Ovary (tissue), 9 donors: ENCODE results near the gene TMCO4. TPM values are rescaled to one million over a fixed set of nuclear protein-coding genes. Genes with fewer than 3 reads are reported as not detected.

Source experiments
- DNase-seq, 5 donors: peaks; one replicate each; pipeline ENCODE4 v3.0.0-alpha.2; 2019 to 2020
- H3K27ac ChIP-seq, 2 donors: fragments of 200-600 bp; one replicate each; pipeline versions ENCODE4 v1.5.1 to v1.8.0; 2019 to 2022
- H3K27me3 ChIP-seq: fragments of 200-600 bp; one replicate; pipeline ENCODE4 v1.8.0; 2022
- H3K36me3 ChIP-seq: fragments of 200-600 bp; sonication (generic); one replicate; pipeline ENCODE4 v1.5.1; 2019
- H3K4me1 ChIP-seq: one replicate; pipeline ENCODE4 v1.8.1; 2013; ENCODE audit warnings: mild to moderate bottlenecking, moderate library complexity; ENCODE audit not compliant: insufficient read depth
- H3K4me3 ChIP-seq: fragments of 200-600 bp; sonication (generic); one replicate; pipeline ENCODE4 v1.5.1; 2017
- H3K9me3 ChIP-seq, 2 donors: fragments of 200-600 bp in 1 of 2; sonication (generic) in 1 of 2; one replicate each; pipeline versions ENCODE4 v1.5.1 to v1.8.1; 2013 to 2019; ENCODE audit warnings: mild to moderate bottlenecking in 1 of 2, moderate library complexity in 1 of 2
- EP300 ChIP-seq: sonication (generic); formaldehyde crosslinking; IDR thresholded peaks from one replicate; pipeline ENCODE4 v1.6.1; 2017; ENCODE audit warnings: antibody characterized with exemption
- POLR2A ChIP-seq: fragments of 450-650 bp; IDR thresholded peaks from one replicate; pipeline ENCODE4 v1.6.1; 2017; ENCODE audit warnings: antibody characterized with exemption, mild to moderate bottlenecking, moderate library complexity
- WGBS, 3 donors: extraction: QIAGEN DNeasy Blood & Tissue Kit in 1 of 3; methylation state at CpG; one replicate each; pipeline versions ENCODE4 v1.1.5 to v1.1.7; 2013 to 2017; 5-methylcytosine and 5-hydroxymethylcytosine counted together
- intact Hi-C, 4 donors: fragments of 100-400 bp; cut with DNase I; formaldehyde crosslinking; loops; one replicate each; pipeline versions ENCODE4 v1.11.0 to v1.15.1; 2022 to 2023
- polyA plus RNA-seq, 2 donors: library from polyadenylated mRNA; stranded (reverse); fragments of 200-250 nt in 1 of 2; fragments of 350-450 nt in 1 of 2; fragmentation: Illumina TruSeq in 1 of 2; extraction: RNeasy Lipid Tissue Mini Kit (QIAGEN cat#74804) in 1 of 2; gene quantifications; one replicate each; pipeline ENCODE4 v1.2.3, GENCODE V29; 2013 to 2014
- total RNA-seq, 7 donors: library from RNA; depleted of rRNA in 2 of 7; stranded (reverse); fragments of >200 nt in 2 of 7; fragmentation: NEBNext Ultra II Directional in 3 of 7; extraction: Animal tissue kit (Norgen Biotek cat#: 25700) in 3 of 7; gene quantifications; one replicate each; pipeline versions ENCODE4 v1.1.0 to v1.2.4, GENCODE V29; 2016 to 2023
- TF ChIP-seq, protein P1 (sequence below), 3 donors: fragments of 450-650 bp in 2 of 3; fragments of 200-600 bp in 1 of 3; IDR thresholded peaks; one replicate each; pipeline versions ENCODE4 v1.5.1 to v1.8.0; 2016 to 2022; ENCODE audit warnings: antibody characterized with exemption in 3 of 3, mild to moderate bottlenecking in 1 of 3
- donor health status: DM: no; HTN: no; CAD: no; lungs with moderate emphysema.
- donor health status: DM: no; HTN: no; CAD: no.
- donor health status: Bipolar disorder and iron deficiency.
- donor health status: DM: yes; HTN: yes; CAD: no.
- donor health status: DM: no; HTN: no; CAD: no.
- donor health status: DM: yes; HTN: yes; CAD: no.

TMCO4 gene
- total and polyA plus RNA-seq, 9 donors, result 14.2 to 26.0 (median 21.4) TPM

DNA sequence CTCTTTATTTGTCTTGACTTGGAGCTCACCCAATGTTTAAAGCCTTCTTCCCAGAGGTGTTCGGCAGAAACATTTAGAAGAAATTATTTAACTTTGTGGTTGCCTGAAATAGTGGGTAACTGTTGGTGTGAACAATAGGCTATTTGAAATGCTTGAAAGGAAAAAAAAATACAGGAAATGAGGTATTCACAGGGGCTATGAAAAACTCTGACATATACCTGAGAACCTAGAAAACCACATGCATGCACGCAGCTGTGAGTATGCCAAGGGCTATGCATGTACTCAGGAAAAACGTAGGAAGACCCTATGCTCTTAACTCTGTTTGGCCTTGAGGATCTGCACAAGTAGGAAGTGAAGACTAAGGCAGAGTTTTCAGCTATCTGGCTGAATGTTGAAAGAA lies 31.7 kb upstream of the TMCO4 start:
- Histone ChIP-seq H3K36me3 (no peaks in the 10 kb centered on the region), H3K27me3 (no peaks in the 10 kb centered on the region), H3K27ac (no peak overlapping the region), H3K4me1 (no peaks in the 10 kb centered on the region), H3K9me3 (no peaks in the 10 kb centered on the region), H3K4me3 (no peak overlapping the region)
- WGBS, 3 donors, result 77 to 89% (median 83%) methylated on average over 3 of the region's 3 CpGs
- no peak for DNase-seq
- TF ChIP-seq, protein P1, sequence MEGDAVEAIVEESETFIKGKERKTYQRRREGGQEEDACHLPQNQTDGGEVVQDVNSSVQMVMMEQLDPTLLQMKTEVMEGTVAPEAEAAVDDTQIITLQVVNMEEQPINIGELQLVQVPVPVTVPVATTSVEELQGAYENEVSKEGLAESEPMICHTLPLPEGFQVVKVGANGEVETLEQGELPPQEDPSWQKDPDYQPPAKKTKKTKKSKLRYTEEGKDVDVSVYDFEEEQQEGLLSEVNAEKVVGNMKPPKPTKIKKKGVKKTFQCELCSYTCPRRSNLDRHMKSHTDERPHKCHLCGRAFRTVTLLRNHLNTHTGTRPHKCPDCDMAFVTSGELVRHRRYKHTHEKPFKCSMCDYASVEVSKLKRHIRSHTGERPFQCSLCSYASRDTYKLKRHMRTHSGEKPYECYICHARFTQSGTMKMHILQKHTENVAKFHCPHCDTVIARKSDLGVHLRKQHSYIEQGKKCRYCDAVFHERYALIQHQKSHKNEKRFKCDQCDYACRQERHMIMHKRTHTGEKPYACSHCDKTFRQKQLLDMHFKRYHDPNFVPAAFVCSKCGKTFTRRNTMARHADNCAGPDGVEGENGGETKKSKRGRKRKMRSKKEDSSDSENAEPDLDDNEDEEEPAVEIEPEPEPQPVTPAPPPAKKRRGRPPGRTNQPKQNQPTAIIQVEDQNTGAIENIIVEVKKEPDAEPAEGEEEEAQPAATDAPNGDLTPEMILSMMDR (IDR thresholded peaks at IDR 0.05), result no peak
- no peak for TF ChIP-seq POLR2A
- no peak for TF ChIP-seq EP300
- intact Hi-C loops, result no loop called here

DNA sequence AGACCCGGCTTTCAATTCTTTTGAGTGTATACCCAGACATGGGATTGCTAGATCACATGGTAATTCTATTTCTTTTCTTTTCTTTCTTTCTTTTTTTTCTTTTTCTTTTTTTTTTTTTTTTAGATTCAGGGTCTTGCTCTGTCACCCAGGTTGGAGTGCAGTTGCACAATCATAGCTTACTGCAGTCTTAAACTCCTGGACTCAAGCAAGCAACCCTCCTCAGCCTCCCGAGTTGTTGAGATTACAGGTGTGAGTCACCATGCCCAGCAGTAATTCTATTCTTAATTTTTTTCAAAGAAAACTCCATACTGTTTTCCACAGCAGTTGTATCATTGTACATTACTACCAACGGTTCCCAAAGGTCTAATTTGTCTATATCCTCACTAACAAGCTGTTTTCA lies 28.8 kb upstream of the TMCO4 start:
- H3K9me3 ChIP-seq, result no peaks in the 10 kb centered on the region
- H3K4me3 ChIP-seq, result no peak overlapping the region
- 64 to 78% (median 74%) methylated on average over 3 of the region's 3 CpGs for WGBS, 3 donors
- intact Hi-C loops, result no loop called here
- no peak overlapping the region for H3K27ac ChIP-seq
- no peaks in the 10 kb centered on the region for H3K27me3 ChIP-seq
- no peaks in the 10 kb centered on the region for H3K36me3 ChIP-seq
- no peaks in the 10 kb centered on the region for H3K4me1 ChIP-seq
- no peak for DNase-seq
- TF ChIP-seq, protein P1 (IDR thresholded peaks at IDR 0.05), result no peak
- TF ChIP-seq EP300 (no peak), POLR2A (no peak)

DNA sequence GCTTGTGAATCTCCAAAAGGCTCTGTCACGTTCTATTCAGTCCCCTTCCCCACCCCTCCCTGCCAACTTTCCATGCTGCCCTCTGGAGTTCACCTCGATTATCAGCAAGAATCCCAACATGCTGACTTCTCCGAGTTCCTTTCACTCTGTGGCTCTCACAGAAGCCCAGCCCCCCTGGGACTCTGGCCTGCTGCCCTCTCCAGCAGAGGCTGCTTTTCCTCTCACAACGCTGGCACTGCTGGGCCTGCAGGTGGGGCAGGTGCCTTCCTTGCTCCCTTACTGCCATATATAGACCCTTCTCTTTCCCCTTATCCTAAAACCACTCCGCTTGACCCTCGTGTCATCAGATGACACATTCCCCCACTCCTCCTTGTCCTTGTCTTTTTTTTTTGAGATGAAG lies 25.6 kb upstream of the TMCO4 start:
- no peak overlapping the region for H3K27ac ChIP-seq
- no peaks in the 10 kb centered on the region for H3K27me3 ChIP-seq
- 37 to 41% (median 39%) methylated on average over 6 of the region's 6 CpGs for WGBS, 3 donors
- no peak for DNase-seq
- H3K4me3 ChIP-seq, result no peak overlapping the region
- no peak for TF ChIP-seq POLR2A
- TF ChIP-seq, protein P1 (IDR thresholded peaks at IDR 0.05), result no peak
- TF ChIP-seq EP300, result no peak
- intact Hi-C loops, result no loop called here
- no peaks in the 10 kb centered on the region for H3K9me3 ChIP-seq
- no peaks in the 10 kb centered on the region for H3K36me3 ChIP-seq
- H3K4me1 ChIP-seq, result no peaks in the 10 kb centered on the region

DNA sequence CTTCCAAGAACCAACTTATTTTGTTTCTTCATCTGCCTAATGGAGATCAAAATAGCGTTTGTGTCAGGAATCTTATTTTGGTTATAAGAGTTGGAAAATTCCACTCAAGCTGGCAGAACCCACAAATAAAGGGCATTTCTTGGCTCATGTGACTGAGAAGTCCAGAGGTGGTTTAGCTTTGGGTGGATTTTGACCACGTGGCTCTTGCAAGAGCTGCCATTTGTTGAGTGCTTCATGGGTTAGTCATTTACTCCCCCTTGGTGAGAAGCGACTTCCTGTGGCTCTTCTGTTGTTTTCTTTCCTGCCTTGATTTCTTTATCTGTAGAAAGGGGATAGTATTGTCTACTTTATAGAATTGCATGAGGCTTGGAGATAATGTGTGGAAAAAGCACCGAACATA lies 24.8 kb upstream of the TMCO4 start:
- no peak for DNase-seq
- WGBS, 3 donors, result 64 to 68% (median 66%) methylated on average over 4 of the region's 4 CpGs
- no peaks in the 10 kb centered on the region for H3K36me3 ChIP-seq
- no peaks in the 10 kb centered on the region for H3K9me3 ChIP-seq
- no peaks in the 10 kb centered on the region for H3K4me1 ChIP-seq
- H3K27me3 ChIP-seq, result no peaks in the 10 kb centered on the region
- H3K4me3 ChIP-seq, result no peak overlapping the region
- no peak overlapping the region for H3K27ac ChIP-seq
- TF ChIP-seq, protein P1 (IDR thresholded peaks at IDR 0.05), result no peak
- TF ChIP-seq EP300 (no peak), POLR2A (no peak)
- intact Hi-C loops, result no loop called here

DNA sequence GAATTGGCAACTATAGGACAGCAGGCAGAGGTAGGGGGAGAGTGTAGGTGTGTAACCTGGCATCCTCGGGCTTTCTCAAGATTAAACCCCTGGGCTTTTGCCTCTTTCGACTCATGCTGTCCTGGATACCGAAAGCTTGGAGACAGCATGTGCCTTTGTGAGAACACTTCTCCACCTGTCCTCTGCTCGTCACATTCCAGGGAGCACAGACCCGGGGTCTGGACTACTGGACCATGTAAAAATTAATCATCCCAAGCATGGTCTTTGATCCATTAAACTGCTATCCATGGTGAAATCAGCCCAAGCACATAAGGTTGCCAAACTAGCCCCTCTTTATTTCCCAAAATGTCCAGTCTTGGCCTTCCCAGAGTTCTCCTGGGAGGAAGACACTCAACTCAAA lies 24.3 kb upstream of the TMCO4 start:
- TF ChIP-seq POLR2A (no peak), EP300 (no peak)
- TF ChIP-seq, protein P1 (IDR thresholded peaks at IDR 0.05), result no peak
- H3K27ac ChIP-seq, result no peak overlapping the region
- no peaks in the 10 kb centered on the region for H3K36me3 ChIP-seq
- no peak for DNase-seq
- 71 to 88% (median 85%) methylated on average over 5 of the region's 5 CpGs for WGBS, 3 donors
- intact Hi-C loops, result no loop called here
- no peaks in the 10 kb centered on the region for H3K9me3 ChIP-seq
- H3K4me3 ChIP-seq, result no peak overlapping the region
- no peaks in the 10 kb centered on the region for H3K4me1 ChIP-seq
- H3K27me3 ChIP-seq, result no peaks in the 10 kb centered on the region
